ENCODE data around the gene TBC1D24.
A peak's percentile ranks its signal among the peaks of the same experiment; 100 is the strongest.

The TBC1D24 gene

GRCh38 chr16:2450535-2450934 lies 24.4 kb upstream of the TBC1D24 start:
- DNase-seq (ENCODE audit: low read depth), result no peak

DNA sequence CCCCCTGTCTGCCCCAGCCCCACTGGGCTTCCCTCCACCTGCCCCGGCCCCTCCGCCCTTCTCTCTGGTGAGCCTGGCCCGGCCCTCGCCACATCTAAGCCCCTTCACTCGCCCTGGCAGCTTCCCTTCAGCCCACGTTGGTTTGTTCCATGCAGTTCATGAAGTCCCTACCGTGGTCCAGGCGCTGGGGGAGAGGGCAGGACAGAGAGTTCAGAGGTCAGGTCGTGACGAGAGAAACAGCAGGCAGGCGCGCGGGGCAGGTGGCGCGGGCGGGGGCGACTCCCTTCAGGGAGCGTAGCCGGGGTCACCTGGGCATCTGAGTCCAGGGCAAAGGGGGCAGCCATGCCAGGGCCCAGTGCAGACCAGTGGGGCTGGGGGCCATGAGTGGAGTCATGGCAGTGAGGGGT lies 23.9 kb upstream of the TBC1D24 start:
- no peak for DNase-seq (ENCODE audit: low read depth)

DNA sequence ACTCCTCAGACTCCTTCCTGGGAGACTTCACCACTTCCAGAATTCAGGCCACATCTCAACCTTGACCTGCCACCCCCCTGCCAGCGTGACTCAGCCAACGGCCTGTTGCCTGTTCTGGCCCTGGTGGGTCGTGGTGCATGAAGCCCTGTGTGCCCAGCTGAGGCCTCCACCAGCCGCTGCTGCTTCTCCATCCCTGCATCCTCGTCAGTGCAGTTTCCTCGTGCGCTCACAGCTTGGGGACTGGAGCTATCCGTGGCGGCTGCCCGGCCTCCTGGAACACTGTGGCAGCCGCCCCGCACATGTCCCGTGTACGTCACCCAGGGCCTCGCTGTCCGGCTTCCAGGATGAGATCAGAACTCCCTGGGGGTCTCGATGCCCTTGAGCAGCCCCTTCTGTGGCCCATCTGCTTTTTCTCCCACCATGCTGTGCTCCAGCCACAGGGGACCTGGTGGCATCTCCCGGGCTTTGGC lies 23.0 kb upstream of the TBC1D24 start:
- DNase-seq (ENCODE audit: low read depth), result no peak

DNA sequence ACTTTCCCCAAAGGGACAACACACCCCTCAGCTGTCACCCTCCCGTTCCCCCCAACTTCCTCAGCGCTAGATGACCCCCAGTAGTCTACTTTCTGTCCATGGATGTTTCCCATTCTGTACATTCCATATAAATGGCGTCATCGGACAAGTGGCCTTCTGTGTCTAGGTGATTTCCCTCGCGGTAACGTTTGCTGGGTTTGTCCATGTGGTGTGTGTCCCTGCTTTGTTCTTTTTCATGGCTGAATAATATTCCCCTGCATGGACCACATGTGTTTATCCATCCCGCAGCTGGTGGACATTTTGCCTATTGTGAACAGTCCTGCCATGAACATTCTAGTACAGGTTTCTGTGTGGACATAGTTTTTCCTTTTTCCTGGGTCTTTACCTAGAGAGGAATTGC lies 22.3 kb upstream of the TBC1D24 start:
- no peak for DNase-seq (ENCODE audit: low read depth)

GRCh38 chr16:2455081-2455845 lies 19.7 kb upstream of the TBC1D24 start:
- DNase-seq (ENCODE audit: low read depth), result no peak

GRCh38 chr16:2456551-2457153 lies 18.3 kb upstream of the TBC1D24 start:
- DNase-seq (ENCODE audit: low read depth), result no peak

DNA sequence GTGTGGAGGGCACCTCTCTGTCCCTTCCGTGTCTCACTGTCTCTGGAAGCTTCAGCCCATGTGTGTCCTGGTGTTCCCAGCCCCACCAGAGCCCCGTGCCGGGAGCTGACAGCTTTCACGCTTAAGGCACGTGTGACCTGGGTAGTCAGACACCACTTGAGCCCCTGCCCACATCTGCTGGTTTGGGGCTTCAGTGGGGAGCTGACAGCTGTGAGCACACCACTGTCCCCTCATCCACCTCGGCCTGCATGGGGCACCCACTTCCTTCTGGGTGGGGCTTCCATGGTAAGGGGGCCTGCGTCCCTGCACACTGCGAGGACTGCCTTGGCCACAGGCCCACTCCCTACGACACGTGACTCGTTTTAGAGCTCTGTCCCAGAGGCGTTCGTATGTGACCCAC lies 17.7 kb upstream of the TBC1D24 start:
- DNase-seq (ENCODE audit: low read depth), result no peak

DNA sequence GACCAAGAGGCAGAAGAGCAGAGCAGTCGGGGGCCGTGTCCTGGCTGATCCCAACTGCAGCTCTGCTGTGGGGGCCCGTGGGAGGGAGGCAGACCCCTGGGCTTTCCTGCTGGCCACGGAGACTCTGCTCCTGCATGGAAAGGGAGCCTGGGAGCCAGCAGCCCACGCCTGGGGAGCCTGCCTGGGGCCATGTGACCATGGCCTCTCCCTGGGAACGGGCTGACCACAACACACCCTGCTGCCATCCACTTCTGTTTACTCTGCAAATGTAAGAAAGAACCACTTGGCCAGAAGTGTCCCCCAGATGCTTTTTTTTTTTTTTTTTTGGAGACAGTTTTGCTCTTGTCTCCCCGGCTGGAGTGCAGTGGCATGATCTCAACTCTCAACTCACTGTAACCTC lies 17.0 kb upstream of the TBC1D24 start:
- DNase-seq (ENCODE audit: low read depth), result no peak

DNA sequence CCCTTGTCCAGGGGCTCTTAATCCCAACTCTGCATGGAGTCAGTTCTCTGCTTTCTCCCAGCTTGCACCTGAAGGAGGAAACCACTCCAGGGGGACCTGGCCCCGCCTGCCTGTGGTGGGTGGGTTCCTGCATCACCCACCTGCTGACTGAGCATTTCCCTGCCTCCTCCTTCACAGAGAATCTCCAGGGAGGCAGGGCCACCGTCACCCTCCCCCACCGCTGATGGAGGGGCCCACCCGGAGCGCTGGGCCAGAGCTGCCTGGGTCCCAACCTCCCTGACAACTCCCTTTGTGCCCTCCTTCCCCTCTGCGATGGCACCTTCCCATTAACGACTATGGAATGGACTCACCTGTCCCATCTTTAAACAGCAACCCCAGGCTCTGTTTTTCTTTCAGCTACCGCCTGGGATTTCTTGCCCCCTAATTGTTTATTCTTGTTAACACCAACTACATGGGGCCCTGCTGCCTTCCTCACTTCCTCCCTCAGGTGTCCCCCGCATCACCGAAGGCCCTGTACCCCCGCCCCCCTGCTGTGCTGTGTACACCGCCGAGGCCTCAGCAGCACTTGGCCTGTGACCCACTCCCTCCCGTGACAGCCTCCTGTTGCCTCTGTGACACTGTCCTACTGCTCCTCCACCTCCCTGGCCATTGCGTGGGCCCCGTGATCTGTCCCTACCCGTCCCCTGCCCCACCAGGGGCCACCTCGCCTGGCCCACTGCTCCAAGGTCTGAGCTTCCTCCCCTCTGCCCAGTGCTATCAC lies 15.9 kb upstream of the TBC1D24 start:
- no peak for DNase-seq (ENCODE audit: low read depth)

DNA sequence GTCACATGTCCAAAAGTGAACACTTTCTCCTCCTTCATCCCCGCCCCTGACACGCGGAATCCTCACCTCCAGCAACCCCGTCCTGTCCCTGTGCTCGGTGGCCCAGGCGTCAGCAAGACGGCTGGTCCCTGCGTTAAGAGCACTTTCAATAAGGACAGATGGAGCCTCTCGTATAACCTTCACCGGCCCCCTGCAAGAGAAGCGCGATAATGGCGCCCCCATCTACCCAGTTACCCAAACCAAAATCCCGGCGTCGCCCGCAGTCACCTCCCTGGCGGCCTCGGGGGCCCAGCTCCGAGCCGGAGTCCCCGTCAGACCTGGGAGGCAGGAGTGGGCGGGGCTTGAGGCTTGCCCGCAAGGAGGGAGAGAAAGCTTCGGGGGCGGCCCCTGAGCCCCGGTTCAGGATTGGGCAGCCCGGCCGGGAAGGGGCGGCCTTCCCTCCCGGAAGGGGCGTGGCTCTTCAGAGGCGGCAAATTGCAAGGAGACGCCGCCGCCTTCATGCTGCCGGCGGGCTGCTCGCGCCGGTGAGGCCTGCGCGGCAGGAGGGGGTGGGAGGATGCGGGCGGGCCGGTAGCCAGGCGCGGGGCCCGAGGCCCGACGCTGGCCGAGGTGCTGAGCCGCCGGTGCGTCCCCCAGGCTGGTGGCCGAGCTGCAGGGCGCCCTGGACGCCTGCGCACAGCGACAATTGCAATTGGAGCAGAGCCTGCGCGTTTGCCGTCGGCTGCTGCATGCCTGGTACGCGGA lies 15.1 kb upstream of the TBC1D24 start, which contains the start of gene TEDC2:
TSS of gene TEDC2 (plus strand) at position 463 of the 744 bp plus-strand sequence. CDS start at position 499, 36 bp downstream.
- DNase-seq (ENCODE audit: low read depth), result peak; percentile 97

GRCh38 chr16:2460391-2460713 lies 14.6 kb upstream of the TBC1D24 start:
- DNase-seq (ENCODE audit: low read depth), result no peak

DNA sequence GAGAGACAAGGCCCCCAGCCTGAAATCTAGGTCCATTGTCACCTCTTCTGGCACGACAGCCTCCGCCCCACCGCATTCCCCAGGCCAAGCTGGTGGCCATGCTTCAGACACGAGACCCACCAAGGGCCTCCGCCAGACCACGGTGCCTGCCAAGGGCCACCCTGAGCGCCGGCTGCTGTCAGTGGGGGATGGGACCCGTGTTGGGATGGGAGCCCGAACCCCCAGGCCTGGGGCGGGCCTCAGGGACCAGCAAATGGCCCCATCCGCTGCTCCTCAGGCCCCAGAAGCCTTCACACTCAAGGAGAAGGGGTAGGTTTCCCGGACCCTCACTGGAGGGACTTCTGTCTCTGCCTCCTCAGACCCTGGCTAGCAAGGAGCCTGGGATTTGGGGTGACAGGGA lies 14.0 kb upstream of the TBC1D24 start:
- DNase-seq (ENCODE audit: low read depth), result no peak

DNA sequence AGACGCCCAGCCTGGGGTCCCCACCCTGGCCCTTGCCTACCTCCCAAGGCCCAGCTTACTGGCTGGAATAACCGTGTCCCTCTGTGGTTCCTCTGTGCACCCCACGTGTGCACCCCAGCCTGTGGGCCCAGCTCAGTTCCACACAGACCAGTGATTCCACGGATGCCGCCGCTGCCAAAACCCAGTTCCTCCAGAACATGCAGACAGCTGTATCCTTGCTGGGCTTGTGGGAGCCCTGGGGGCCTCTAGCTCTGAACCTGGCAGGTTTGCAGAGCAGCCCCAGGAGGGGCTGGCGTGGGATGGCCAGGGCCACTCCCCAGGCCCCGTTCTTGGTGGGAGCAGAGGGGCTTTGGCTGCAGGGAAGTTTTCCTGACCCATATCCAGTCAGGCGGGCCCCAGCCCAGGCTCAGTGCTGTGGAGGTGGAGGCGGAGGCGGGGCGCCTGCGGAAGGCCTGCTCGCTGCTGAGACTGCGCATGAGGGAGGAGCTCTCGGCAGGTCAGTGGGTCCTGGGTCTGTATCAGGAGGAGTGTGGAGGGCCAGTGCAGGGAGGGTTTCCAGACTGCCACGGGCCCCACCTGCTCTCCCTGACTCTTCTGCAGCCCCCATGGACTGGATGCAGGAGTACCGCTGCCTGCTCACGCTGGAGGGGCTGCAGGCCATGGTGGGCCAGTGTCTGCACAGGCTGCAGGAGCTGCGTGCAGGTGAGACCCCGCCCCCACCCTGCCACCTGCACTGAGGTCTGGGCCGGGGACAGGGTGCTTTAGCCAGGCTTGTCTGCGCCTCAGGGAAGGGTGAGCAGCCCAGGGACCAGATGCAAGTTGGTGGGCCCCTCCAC lies 12.7 kb upstream of the TBC1D24 start:
- no peak for DNase-seq (ENCODE audit: low read depth)

GRCh38 chr16:2464333-2464732 lies 10.6 kb upstream of the TBC1D24 start:
- no peak for DNase-seq (ENCODE audit: low read depth)

DNA sequence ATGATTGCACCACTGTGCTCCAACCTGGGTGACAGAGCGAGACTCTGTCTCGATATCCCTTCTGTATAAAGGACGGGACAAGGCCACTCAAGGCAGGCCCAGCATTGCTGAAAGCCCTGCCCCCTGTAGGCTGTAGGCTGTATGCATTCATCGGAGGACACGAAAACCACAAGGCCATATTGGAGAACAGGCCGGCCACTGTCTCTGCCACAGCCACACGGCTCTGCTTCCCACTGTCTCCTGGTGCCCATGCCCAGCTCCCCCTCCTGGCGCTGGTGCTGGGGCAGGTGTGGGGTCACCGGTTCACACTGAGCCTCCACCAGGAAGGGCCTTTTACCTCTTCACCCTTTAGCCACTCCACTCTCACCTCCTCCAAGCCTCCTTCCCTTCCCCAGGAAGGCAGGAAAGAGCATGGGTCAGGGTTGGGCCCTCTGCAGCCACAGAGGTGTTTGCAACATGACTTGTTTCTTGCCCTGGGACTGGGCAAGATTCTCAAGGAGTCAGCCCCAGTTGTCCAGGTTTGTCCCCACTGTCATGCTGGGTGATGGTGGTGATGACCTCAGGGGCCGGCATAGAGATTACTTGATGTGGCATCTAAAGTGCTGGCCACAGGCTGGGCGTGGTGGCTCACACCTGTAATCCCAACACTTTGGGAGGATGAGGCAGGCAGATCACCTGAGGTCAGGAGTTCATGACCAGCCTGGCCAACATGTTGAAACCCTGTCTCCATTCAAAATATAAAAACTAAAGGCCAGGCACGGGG lies 9.1 kb upstream of the TBC1D24 start:
- DNase-seq (ENCODE audit: low read depth), result no peak

GRCh38 chr16:2466667-2467527 lies 8.0 kb upstream of the TBC1D24 start:
- no peak for DNase-seq (ENCODE audit: low read depth)

GRCh38 chr16:2467528-2468232 lies 7.2 kb upstream of the TBC1D24 start:
- DNase-seq (ENCODE audit: low read depth), result no peak

GRCh38 chr16:2468233-2468724 lies 6.6 kb upstream of the TBC1D24 start:
- DNase-seq (ENCODE audit: low read depth), result no peak

All from stimulated activated CD8-positive, alpha-beta memory T cell treated with anti-CD3 and anti-CD28 coated beads, Interleukin-4, amount 100 ng/mL, for 24 hours (primary cell).